T47D (cell line): ENCODE measurements around the gene ZNF331.

Source experiments
- DNase-seq, 2 experiments: peaks; one replicate each; pipeline versions ENCODE4 v3.0.0 to v3.0.0-alpha.2; 2011 to 2012; ENCODE audit warnings: low read depth in 1 of 2, low spot score in 1 of 2
- JUND ChIP-seq: IDR thresholded peaks from 2 replicates; pipeline ENCODE4 v1.6.1; 2012; ENCODE audit warnings: low read depth
- in situ Hi-C: cut with HindIII; loops from 2 replicates; pipeline ENCODE4 v1.10.0; 2016; ENCODE audit warnings: low sequenced_read_pairs, low pct_unique_long_range_greater_than_20kb

Gene ZNF331

DNA sequence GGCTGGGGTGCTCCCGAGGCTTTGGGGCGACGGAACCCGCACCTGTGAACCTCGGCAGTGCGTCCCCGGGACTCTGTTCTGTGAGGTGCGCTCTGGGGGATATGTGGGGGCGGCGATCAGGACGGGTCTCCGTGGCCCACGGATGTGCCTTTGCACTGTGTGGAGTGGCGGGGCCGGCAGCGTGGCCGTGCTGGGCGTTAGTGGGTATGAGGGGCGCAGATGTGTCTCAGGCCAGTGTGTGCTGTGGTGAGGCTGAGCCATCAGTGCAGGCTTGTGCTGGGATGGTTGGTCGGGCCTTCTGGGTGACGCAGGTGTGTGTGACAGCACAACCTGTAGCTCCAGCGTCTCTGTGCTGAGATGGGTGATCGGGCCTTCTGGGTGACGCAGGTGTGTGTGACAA is 16.9 kb downstream of the ZNF331 start:
- DNase-seq = no peak
- in situ Hi-C loops = no loop called here
- TF ChIP-seq JUND = no peak

DNA sequence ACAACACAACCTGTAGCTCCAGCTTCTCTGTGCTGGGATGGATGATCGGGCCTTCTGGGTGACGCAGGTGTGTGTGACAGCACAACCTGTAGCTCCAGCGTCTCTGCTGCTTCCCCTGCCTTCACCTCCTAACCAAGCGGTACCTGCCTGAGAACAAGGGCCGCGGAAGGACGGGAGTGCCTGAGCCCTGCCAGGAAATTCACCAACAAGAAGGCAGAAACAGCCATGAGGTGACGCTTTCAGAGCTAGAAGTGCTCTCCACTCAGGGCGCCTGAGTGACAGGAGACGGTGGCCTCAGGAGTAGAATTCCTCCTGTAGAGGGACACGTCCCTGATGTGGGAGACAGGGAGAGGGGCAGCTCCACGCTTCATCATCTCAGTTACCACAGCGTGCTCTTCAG is 17.4 kb downstream of the ZNF331 start:
- TF ChIP-seq JUND = no peak
- DNase-seq = no peak
- in situ Hi-C loops = no loop called here

DNA sequence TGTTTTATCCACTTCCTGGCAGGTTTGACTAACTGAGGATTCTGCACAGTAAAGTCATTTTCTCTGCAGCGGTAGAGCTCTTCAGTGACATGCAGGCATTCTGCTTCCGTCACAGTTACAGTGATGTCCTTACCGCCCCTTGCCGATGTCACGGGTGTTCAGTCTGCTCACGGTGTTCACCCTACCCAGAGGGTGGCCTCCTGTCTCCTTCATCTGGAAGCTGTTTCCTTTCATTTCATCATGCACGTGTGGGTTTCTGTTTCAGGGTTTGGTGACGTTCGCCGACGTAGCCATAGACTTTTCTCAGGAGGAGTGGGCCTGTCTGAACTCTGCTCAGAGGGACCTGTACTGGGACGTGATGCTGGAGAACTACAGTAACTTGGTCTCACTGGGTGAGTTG is 33.4 kb downstream of the ZNF331 start:
- no peak for DNase-seq
- in situ Hi-C loops = no loop called here
- no peak for TF ChIP-seq JUND

DNA sequence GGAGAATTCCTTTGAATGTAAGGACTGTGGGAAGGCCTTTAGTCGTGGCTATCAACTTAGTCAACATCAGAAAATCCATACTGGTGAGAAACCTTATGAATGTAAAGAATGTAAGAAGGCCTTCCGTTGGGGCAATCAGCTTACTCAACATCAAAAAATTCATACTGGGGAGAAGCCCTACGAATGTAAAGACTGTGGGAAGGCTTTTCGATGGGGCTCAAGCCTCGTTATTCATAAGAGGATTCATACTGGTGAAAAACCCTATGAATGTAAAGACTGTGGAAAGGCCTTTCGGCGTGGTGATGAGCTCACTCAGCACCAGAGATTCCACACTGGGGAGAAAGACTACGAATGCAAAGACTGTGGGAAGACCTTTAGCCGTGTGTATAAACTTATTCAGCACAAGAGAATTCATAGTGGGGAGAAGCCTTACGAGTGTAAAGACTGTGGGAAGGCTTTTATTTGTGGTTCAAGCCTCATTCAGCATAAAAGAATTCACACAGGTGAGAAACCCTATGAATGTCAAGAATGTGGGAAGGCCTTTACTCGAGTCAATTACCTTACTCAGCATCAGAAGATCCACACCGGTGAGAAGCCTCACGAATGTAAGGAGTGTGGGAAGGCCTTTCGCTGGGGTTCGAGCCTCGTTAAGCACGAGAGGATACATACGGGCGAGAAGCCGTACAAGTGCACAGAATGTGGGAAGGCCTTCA is 39.2 kb downstream of the ZNF331 start:
- TF ChIP-seq JUND = no peak
- no peak for DNase-seq
- in situ Hi-C loops = no loop called here

DNA sequence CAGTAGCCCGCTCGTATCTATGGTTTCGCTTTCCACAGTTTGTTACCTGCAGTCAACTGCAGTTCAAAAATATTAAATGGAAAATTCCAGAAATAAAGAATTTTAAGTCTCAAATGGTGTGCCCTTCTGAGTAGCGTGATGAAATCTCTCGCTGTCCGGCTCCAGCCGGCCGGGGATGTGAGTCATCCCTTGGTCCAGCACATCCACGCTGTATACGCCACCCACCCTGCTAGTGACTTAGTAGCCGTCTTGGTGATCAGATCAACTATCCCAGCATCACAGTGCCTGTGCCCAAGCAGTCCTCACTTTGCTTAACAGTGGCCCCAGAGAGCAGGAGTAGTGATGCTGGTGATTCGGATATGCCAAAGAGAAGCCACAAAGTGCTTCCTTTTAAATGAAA is 40.0 kb downstream of the ZNF331 start:
- no peak for DNase-seq
- in situ Hi-C loops = no loop called here
- no peak for TF ChIP-seq JUND

DNA sequence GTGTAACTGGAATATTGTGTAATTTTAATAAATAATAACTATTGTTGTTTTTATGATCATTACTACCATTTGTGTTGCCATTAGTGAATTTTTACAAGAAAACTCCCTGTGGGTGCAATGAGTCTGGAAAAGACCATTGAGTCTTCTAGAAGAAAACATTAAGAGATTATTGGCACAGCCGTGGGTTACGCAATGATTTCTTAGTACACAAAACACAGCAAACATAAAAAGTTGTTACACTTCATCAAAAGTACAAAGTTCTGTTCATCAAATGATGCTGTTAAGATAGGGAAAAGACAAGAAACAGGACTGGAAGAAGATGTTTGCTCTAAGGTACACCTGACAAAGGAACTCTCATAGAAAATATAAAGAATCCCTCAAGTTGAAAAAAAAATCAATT is 41.6 kb downstream of the ZNF331 start:
- TF ChIP-seq JUND = no peak
- no peak for DNase-seq
- in situ Hi-C loops = no loop called here

DNA sequence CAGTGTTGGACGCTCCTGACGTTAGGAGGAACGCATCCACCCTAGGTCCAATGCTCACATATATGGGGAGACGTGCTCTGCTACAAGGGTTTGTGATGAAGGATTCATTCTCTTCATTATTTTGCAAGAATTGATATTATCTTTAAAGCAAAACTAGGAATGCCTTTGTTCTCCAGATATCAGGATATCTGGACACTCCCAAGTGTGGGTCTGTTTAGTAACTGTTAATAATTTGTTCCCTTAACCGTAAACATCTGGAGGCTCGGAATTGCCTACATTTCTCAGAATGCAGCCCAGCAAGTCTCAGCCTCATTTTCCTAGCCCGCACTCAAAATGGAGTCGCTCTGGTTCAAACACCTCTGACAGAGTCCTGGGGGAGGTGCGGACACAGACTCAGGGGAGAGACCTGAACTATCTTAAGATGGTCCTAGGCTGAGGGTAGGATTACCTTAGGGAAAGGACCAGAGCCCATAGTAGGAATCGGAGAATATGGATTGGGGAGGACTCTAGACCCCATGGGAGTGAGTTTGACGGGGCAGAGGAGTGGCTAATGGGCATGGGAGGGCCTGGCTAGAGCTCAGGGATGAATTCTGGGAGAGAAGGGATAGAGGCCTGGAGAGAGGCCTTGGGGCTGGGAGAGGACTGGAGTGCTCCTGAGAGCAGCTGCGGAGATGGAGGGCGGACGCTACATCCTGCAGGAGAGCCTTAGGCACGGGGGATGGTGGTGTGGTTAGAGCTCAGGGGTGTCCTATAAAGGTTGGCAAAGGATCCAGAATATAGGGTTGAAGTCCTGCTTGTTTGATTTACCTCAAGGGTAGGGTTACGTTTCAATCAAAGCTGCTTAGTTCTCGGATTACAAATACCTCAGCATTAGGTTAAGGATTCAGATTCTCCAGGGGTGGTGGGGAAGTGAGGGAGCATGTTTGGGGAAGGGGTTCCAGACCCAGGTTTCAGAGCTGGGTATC is 43.2 kb downstream of the ZNF331 start:
- DNase-seq = no peak
- in situ Hi-C loops = no loop called here
- TF ChIP-seq JUND = no peak

DNA sequence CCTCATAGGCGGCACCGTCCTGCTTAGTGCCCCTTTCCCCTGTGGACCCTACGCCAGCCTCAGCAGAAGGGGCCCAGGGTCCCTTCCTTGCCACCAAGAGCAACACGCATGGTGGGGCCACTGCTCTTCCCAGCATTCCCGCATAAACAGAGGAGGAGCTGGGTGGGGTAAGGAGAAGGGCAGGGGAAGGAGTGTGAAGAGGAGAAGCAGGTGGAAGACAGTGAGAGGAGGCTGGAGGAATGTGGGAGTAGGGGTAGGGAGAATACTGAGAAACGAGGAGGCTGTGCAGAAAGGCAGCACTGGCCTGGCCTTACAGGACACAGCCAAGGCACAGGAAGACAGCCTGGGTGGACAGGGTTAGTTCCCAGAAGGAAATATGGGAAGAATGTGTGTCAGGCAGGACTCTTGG is 43.9 kb downstream of the ZNF331 start:
- no peak for DNase-seq
- in situ Hi-C loops = no loop called here
- TF ChIP-seq JUND = no peak

DNA sequence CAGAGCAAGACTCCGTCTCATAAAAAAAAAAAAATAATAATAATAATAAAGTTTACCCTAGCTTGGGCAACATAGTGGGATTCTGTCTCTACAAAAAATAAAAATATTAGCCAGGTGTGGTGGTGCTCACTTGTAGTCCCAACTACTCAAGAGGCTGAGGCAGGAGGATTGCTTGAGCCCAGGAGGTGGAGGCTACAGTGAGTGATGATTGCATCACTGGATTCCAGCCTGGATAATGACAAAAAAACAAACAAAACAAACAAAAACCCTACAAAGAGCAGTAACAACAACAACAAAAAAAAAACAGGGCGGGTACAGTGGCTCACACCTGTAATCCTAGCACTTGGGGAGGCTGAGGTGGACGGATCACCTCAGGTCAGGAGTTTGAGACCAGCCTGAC is 45.2 kb downstream of the ZNF331 start:
- no peak for TF ChIP-seq JUND

DNA sequence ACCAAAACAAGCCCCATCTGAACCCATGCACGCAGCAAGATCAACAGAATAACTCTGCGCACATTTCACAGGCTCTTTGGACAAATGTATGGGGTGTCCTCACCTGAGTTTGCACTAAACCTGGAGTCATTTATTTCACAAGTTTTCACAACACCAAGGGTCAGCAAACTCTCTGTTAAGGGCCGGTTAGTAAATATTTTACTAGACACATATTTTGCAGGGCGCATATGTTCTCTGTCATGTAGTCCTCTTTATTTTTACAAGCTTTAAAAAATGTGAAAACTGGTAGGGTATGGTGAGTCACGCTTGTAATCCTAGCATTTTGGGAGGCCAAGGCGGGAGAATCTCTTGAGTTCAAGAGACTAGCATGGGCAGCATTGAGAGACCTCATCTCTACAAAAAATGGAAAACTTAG is 48.3 kb downstream of the ZNF331 start:
- in situ Hi-C loops = no loop called here
- TF ChIP-seq JUND = no peak

More for the DNA sequence above, 45.2 kb downstream of the ZNF331 start:
- in situ Hi-C loops = no loop called here
- DNase-seq = no peak

DNA sequence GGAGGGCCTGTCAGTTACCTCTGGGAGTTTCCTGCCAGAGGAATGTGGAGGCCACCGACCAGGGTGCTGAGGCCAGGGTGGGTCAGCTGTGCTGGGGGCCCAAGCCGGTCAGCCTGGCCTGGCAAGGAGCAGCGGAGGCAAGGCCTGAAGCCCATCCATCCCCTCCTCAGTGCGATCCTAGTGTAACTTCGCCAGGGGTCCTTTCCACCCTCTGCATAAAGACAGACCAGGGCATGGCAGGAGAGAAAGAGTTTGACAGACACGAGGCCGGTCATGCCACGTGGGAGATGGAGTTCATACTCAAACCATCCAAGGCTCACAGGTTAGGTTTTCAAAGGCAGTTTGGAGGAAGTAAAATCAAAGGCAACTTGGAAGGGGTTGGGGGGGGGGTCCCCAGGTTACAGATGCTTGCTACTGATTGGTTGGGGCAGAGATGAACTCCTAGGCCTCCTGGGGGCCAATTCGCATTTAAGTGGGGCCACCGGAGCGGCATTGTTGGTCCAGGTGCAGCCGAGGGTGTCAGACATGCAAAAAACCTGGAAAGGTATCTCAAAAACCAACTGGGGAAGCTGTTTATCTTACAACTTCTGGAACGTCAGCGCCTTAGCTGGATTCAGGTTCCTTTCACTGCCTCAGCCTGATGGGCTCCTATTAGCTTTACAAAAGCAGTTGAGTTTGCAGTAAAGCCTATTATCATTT is 57.0 kb downstream of the ZNF331 start:
- in situ Hi-C loops = no loop called here
- DNase-seq = no peak
- no peak for TF ChIP-seq JUND

More for the DNA sequence above, 48.3 kb downstream of the ZNF331 start:
- no peak for DNase-seq

DNA sequence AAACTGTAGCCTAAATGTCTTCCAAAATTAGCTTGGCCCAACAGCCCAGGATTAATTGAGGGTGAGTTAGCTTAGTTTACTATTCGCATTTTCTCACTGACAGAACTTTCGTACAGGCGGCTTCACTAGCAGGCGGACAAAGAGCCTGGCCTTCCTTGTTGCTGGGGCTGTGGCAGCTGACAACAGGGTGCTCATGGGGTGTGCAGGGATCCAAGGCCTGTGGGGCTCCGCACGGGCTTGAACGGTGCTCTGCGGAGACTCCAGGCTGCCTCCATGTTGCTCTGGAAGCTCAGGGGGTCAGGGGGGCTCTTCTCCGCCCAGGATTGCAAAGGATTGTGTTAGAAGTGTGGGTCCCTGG is 57.5 kb downstream of the ZNF331 start:
- DNase-seq = no peak
- in situ Hi-C loops = no loop called here
- no peak for TF ChIP-seq JUND

DNA sequence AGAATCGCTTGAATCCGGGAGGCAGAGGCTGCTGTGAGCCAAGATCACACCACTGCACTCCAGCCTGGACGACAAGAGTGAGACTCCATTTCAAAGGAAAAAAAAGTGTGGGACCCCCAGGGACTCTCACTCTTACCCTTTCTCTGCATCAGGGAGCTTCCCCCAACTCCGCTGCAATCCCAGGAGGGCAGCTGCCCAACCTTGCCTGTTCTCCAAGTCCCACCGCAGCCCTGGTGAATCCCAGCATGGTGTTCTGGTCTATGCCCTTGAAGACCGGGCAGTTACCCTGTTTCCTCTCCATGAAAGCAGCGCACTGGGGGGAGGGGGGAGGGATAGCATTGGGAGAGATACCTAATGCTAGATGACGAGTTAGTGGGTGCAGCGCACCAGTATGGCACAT is 58.1 kb downstream of the ZNF331 start:
- no peak for TF ChIP-seq JUND
- in situ Hi-C loops = no loop called here
- DNase-seq = no peak
